HG03342 (cell line): Measurements from ENCODE around the gene RNF224.

Experiments used
- ATAC-seq: cut with Tn5 transposase; IDR thresholded peaks from one replicate; pipeline ENCODE4 v1.9.1; 2021; ENCODE audit warnings: mild to moderate bottlenecking, moderate library complexity; ENCODE audit not compliant: unreplicated experiment

Gene RNF224

GRCh38 chr9:137269231-137269772, 42.0 kb downstream of the RNF224 start:
- no peak for ATAC-seq

GRCh38 chr9:137270929-137271695, 43.8 kb downstream of the RNF224 start:
- ATAC-seq = no peak

DNA sequence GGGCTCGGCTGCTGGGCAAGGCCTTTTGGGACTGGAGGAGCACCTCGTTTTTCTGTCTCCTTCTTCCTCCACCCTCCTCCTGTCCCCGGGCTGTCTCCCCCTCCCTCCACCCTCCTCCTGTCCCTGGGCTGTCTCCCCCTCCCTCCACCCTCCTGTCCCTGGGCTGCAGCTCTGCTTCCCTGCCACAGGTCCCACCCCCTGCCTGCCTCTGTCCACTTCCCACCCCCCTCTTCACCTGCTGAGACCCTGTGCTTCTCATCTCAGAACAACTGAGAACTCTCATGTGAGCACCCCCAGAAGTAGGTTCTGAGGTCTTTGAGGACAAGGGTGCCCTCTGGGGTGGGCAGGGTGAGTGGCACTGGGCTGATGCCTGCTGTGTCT, 44.4 kb downstream of the RNF224 start:
- no peak for ATAC-seq

DNA sequence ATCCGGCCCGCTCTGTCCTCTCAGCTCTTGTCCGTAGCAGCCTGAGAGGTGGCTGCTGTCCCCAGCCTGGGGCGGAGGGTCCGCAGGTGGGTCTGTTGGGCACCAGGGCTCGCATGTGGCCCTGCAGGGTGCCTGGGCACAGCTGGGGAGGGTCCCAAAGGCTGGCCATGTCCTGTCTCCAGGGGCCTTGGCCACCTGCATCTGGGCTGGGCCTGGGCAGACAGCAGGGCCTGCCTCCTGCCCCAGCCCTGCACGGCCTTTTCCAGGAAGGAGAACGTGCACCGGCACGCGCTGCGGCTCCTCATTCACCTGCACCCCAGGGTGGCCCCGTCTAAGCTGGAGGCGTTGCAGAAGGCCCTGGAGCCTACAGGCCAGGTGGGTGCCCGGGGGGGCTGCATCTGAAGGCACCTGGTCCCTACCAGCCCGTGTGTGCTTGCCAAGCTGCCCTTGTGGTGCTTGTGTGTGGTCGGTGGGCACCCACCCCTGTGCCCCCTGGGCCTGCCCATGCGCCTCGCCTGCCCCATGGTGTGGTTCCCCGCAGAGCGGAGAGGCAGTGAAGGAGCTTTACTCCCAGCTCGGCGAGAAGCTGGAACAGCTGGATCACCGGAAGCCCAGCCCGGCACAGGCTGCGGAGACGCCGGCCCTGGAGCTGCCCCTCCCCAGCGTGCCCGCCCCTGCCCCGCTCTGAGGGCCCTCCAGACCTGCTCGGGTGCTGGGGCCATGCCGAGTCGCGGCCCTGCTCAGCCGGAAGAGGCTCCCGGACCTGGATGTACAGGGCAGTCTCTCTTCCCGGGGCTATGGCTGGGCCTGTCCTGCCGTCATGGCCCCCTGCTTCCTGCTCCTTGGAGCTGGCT, 45.2 kb downstream of the RNF224 start:
- no peak for ATAC-seq

- ATAC-seq = no peak
Observed at GRCh38 chr9:137273095-137273490, 45.8 kb downstream of the RNF224 start.

DNA sequence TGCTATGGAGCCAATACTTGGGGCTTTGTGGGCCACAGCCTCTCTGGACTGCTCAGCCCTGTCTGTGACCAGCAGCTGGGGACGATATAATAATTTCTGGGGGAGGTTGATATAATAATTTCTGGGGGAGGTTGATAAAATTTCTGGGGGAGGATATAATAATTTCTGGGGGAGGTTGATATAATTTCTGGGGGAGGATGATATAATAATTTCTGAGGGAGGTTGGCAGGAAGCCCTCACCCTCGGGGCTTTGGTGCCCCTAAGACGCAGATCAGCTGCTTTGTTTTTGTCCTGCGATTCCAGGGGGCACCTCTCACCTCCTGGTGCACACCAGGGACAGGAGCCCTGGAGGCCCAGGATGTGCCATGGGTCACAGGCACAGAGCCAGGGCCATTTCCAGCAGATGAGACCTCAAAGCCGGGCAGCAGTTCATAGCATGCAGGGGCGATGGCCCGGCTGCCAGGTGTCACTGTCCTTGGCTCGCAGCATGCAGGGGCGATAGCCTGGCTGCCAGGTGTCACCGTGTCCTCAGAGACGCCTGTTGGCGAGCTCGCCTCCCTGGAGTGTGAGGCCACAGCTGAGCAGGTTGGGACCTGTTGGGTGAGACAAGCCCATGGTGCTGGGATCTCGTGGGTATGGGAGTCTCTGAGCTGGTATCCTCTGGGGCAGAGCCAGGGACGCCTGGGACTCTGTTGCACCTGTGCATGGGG, 46.5 kb downstream of the RNF224 start:
- no peak for ATAC-seq

- ATAC-seq = no peak
Observed at GRCh38 chr9:137275203-137275587, 47.9 kb downstream of the RNF224 start.

GRCh38 chr9:137275588-137276472, 48.5 kb downstream of the RNF224 start:
- ATAC-seq = no peak

DNA sequence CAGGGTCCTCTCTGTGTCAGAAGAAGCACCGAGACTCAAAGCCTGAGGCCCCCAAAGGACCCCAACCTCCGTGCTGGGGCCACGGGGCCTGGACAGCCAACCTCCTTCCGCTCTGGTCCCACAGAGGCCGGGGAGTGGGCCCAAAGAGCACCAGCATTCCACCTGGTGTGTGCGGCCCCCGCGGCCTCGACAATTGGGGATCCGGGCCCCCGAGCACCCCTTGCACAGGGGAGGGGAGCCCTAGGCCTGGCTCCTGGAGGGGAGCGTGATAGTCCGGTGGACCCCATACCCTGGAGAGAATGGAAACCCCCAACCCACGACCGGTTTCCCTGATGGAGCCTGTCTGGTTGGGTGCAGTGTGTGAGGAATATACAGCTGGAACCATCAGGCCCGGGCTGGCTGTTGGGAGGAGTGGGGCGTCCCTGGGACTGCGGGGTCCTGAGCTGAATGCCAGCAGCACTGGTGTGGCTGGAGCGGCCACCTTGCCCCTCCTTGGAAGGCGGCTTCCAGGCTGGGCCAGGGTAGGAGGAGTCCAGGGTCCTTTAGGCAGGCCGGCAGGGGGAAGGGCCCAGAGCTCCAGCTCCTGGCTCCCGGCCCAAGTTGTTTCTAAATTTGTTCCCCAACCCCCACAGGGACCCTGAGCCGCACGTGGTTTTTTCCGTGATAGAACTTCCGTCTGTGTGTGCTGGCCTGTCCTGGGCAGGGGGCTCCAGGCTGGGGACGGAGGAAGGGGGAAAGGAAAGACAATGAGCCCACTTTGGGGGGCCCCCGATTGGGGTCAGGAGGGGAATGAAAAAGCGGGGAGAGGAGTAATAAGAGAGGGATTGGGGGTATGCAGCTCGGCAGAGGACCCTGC, 49.4 kb downstream of the RNF224 start:
- no peak for ATAC-seq

GRCh38 chr9:137277329-137278041, 50.2 kb downstream of the RNF224 start, which contains the start of gene TOR4A:
Gene TOR4A, plus strand, starts transcription at chr9:137277726. Its CDS starts 964 bp downstream, at chr9:137278690.
- ATAC-seq = peak; percentile 56

- no peak for ATAC-seq
Observed at GRCh38 chr9:137278061-137278701, 50.9 kb downstream of the RNF224 start.
